Measurements from ENCODE around the gene TBCK.

DNA sequence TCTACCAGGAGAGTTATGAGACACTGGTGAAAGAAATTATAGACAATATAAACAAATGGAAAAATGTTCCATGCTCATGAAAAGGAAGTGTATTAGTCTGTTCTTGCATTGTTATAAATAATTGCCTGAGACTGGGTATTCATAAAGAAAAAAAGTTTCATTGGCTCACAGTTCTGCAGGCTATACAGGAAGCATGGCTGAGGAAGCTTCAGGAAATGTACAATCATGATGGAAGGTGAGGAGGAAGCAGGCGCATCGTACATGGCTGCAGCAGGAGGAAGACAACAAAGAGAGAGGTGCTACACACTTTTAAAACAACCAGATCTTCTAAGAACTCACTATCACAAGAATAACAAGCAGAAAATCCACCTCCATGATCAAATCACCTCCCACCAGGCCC lies 236.4 kb downstream of the TBCK start:
- TF ChIP-seq POLR2A (IDR thresholded peaks at IDR 0.05) = no peak
- TF ChIP-seq, protein P1, sequence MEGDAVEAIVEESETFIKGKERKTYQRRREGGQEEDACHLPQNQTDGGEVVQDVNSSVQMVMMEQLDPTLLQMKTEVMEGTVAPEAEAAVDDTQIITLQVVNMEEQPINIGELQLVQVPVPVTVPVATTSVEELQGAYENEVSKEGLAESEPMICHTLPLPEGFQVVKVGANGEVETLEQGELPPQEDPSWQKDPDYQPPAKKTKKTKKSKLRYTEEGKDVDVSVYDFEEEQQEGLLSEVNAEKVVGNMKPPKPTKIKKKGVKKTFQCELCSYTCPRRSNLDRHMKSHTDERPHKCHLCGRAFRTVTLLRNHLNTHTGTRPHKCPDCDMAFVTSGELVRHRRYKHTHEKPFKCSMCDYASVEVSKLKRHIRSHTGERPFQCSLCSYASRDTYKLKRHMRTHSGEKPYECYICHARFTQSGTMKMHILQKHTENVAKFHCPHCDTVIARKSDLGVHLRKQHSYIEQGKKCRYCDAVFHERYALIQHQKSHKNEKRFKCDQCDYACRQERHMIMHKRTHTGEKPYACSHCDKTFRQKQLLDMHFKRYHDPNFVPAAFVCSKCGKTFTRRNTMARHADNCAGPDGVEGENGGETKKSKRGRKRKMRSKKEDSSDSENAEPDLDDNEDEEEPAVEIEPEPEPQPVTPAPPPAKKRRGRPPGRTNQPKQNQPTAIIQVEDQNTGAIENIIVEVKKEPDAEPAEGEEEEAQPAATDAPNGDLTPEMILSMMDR (IDR thresholded peaks at IDR 0.05 in 8 of 11, conservative IDR thresholded peaks at IDR 0.05 in 3 of 11) = no peak

All from spleen (tissue), 7 donors.